Spinal cord (tissue), 10 donors: Measurements from ENCODE around the gene ZCCHC7. TPM values are rescaled to one million over a fixed set of nuclear protein-coding genes. Genes with fewer than 3 reads are reported as not detected.
"Not testable (repeated sequence)": the region's sequence is repeated elsewhere in the genome, so short reads cannot be mapped to it uniquely, and the experiment has no call there.

Experiments used
- DNase-seq, 6 donors: peaks; one replicate each; pipeline versions ENCODE4 v3.0.0 to v3.0.0-alpha.2; 2013 to 2015; ENCODE audit warnings: low spot score in 6 of 6, low read depth in 4 of 6
- H3K27ac ChIP-seq: one replicate; pipeline ENCODE4 v1.5.1; 2013; ENCODE audit warnings: low read depth, low read length, control low read depth
- H3K27me3 ChIP-seq: one replicate; pipeline ENCODE4 v1.6.1; 2013; ENCODE audit warnings: low read length; ENCODE audit not compliant: control insufficient read depth, insufficient read depth
- H3K36me3 ChIP-seq: one replicate; pipeline ENCODE4 v1.6.1; 2013; ENCODE audit warnings: low read length; ENCODE audit not compliant: control insufficient read depth, insufficient read depth
- H3K4me1 ChIP-seq: one replicate; pipeline ENCODE4 v1.6.1; 2013; ENCODE audit warnings: low read length; ENCODE audit not compliant: control insufficient read depth, insufficient read depth
- H3K4me3 ChIP-seq: one replicate; pipeline ENCODE4 v1.5.1; 2013; ENCODE audit warnings: low read depth, low read length, control low read depth
- H3K9me3 ChIP-seq: one replicate; pipeline ENCODE4 v1.6.1; 2013; ENCODE audit warnings: low read length; ENCODE audit not compliant: control insufficient read depth, insufficient read depth
- WGBS: methylation state at CpG from one replicate; pipeline ENCODE4 v1.1.5; 2013; ENCODE audit warnings: missing lambda C conversion rate; ENCODE audit not compliant: insufficient coverage; 5-methylcytosine and 5-hydroxymethylcytosine counted together
- polyA plus RNA-seq, 2 donors: library from polyadenylated mRNA; unstranded; fragments of 120-200 nt; gene quantifications; one replicate each; pipeline ENCODE4 v1.2.1, GENCODE V29; 2013; ENCODE audit not compliant: insufficient read length in 2 of 2
- total RNA-seq, 2 donors: library from RNA; depleted of rRNA in 1 of 2; stranded (reverse); fragments of 120-200 nt in 1 of 2; fragments of >200 nt in 1 of 2; gene quantifications; one replicate each; pipeline versions ENCODE4 v1.2.3 to v1.2.4, GENCODE V29; 2013 to 2014
- donor health status: healthy.

Gene ZCCHC7
- total and polyA plus RNA-seq, 4 donors, result 14.3 to 26.5 (median 20.1) TPM

DNA sequence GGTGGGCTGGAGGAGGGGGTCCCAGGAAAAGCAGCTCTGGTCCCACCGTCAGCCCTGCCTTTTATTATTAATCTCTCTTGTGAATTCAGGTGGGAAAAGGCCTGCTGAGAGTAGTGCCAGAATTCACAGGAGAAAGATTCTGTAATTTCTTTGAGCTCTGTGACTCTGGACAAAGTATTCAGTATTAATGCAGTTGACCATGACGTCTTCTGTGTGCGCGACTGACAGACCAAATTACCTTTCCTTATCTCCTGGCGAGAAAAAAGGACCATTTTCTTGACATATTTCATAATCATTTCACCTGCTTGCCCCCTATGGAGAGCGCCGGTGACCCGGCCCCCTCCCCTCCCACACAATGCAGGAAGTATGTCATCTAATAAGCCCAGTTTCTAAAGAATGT lies 275.3 kb downstream of the ZCCHC7 start:
- H3K9me3 ChIP-seq, result no peaks in the 10 kb centered on the region
- H3K27me3 ChIP-seq, result no peaks in the 10 kb centered on the region
- no peak overlapping the region for H3K27ac ChIP-seq
- WGBS, result 96% methylated on average over 4 of the region's 8 CpGs
- H3K4me1 ChIP-seq, result no peaks in the 10 kb centered on the region
- no peak overlapping the region for H3K4me3 ChIP-seq
- no peaks in the 10 kb centered on the region for H3K36me3 ChIP-seq
- no peak for DNase-seq

- no CpG with 5 or more reads among the region's 3 CpGs for WGBS
- not testable (repeated sequence) for H3K4me1 ChIP-seq, DNase-seq, H3K27ac ChIP-seq, H3K4me3 ChIP-seq, H3K9me3 ChIP-seq, H3K36me3 ChIP-seq, H3K27me3 ChIP-seq
These were observed 277.6 kb downstream of the ZCCHC7 start for GRCh38 chr9:37397948-37398347.

DNA sequence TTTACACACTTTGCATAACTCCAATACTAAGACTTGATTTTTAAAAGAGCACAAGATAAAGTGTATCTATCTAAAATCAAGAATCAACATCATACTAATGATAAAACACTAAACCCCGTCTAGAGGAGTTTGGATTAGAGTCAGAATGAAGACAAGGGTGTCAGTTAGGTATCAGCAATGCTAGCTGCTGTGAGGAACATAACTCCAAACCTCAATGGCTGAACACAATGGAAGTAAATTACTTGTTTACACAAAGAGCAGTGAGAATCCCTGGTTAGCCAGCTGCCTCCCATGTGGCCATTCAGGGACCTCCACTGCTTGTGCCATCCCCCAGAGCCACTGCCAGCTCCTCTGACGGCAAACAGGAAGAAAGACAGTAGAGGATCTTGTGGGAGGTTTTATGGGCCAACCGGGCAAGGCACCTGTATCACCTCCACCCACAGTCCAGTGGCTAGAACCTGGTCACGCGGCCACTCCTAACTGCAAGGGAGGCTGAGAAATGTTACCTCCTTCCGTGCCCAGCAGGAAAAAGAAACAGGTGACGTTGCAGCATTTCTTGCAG lies 278.2 kb downstream of the ZCCHC7 start:
- DNase-seq, result no peak
- no peak overlapping the region for H3K27ac ChIP-seq
- WGBS, result 75% methylated on average over 4 of the region's 7 CpGs
- no peaks in the 10 kb centered on the region for H3K36me3 ChIP-seq
- H3K4me1 ChIP-seq, result no peaks in the 10 kb centered on the region
- no peaks in the 10 kb centered on the region for H3K27me3 ChIP-seq
- H3K9me3 ChIP-seq, result no peaks in the 10 kb centered on the region
- no peak overlapping the region for H3K4me3 ChIP-seq

GRCh38 chr9:37399336-37399735 lies 279.0 kb downstream of the ZCCHC7 start:
- Histone ChIP-seq H3K27me3 (no peaks in the 10 kb centered on the region), H3K27ac (no peak overlapping the region), H3K9me3 (no peaks in the 10 kb centered on the region), H3K36me3 (no peaks in the 10 kb centered on the region), H3K4me1 (no peaks in the 10 kb centered on the region), H3K4me3 (no peak overlapping the region)
- no CpG with 5 or more reads among the region's 2 CpGs for WGBS
- no peak for DNase-seq

GRCh38 chr9:37404590-37404989 lies 284.2 kb downstream of the ZCCHC7 start:
- no peak overlapping the region for H3K27ac ChIP-seq

DNA sequence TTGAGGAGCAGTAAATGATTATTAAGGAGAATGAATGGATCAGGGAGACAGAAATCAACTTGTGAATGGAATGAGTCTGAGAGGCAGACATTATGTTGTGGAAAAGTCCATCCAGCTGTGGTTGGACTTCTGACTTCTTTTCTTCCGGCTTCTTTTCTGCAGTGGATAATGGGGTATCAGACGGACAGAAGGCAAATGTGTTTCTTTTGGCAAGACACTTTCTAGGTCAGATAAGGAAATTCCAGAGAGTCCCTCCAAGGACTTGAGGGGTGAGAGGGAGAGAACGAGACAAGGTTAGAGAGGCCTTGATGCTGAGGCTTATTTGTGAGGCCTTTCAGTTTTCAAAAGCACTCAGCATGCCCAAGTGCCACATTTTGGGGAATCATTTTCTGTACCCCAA lies 285.0 kb downstream of the ZCCHC7 start:
- no peaks in the 10 kb centered on the region for H3K9me3 ChIP-seq
- H3K27me3 ChIP-seq, result no peaks in the 10 kb centered on the region
- 71% methylated on average over 1 of the region's 3 CpGs for WGBS
- no peak overlapping the region for H3K4me3 ChIP-seq
- no peak for DNase-seq
- H3K4me1 ChIP-seq, result no peaks in the 10 kb centered on the region
- H3K27ac ChIP-seq, result no peak overlapping the region
- no peaks in the 10 kb centered on the region for H3K36me3 ChIP-seq

More at GRCh38 chr9:37404590-37404989, 284.2 kb downstream of the ZCCHC7 start:
- no peaks in the 10 kb centered on the region for H3K36me3 ChIP-seq
- no peak overlapping the region for H3K4me3 ChIP-seq
- no peaks in the 10 kb centered on the region for H3K9me3 ChIP-seq
- H3K27me3 ChIP-seq, result no peaks in the 10 kb centered on the region
- 94% methylated on average over 8 of the region's 9 CpGs for WGBS
- DNase-seq, result no peak
- no peaks in the 10 kb centered on the region for H3K4me1 ChIP-seq

DNA sequence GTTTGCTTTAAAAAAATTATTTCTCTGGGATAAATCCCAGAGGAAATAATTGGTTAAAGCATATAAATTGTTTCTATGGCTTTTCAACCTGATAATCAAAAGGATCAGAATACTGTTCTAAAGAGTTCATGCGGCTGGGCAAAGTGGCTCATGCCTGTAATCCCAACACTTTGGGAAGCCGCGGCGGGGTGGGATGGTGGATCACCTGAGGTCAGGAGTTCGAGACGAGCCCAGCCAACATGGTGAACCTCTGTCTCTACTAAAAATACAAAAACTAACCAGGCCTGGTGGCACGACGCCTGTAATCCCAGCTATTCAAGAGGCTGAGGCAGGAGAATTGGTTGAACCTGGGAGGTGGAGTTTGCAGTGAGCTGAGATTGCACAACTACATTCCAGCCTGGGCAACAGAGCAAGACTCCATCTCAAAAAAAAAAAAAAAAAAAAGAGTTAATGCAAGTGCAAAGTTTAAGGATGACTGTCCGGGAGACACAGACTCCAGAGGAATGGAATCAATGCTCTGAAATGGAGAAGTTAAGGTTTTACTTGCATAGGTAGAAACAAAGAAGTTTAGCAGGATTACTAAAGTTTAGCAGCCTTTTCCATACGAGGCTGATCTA lies 285.5 kb downstream of the ZCCHC7 start:
- H3K27me3 ChIP-seq, result no peaks in the 10 kb centered on the region
- H3K9me3 ChIP-seq, result no peaks in the 10 kb centered on the region
- H3K27ac ChIP-seq, result no peak overlapping the region
- WGBS, result 93% methylated on average over 6 of the region's 10 CpGs
- no peak overlapping the region for H3K4me3 ChIP-seq
- H3K36me3 ChIP-seq, result no peaks in the 10 kb centered on the region
- no peak for DNase-seq
- H3K4me1 ChIP-seq, result no peaks in the 10 kb centered on the region

DNA sequence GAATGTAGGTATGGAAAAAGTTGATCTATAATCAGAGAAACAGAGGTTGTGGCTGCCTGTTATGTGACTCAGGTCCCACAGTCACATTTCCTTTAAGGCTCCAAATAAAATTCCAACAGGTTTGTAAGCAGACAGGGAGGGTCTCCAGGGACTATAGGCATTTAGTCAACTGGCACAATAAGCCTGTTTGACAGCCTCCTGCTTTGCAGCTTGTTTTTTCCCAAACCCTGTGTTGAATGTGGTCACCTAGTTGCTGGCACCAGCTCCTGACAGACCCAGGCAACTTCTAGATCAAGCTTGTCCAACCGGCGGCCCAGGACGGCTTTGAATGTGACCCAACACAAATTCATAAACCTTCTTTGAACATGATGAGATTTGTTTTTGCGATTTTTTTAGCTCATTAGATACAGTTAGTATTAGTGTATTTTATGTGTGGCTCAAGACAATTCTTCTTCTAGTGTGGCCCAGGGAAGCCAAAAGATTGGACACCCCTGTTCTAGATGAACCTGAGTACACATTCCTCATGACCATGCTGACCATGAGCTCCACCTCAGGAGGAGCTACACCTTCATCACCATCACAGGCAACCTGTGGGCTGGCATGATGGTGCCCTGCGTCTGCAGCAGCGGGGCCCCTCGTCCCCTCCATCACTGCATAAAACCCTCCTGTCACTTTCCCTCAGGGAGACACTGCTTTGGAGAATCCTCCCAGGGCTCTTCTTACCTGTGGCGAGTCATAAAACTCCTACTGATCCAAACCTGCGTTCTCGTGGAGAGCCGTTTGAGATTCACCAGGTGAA lies 286.4 kb downstream of the ZCCHC7 start:
- H3K27ac ChIP-seq, result no peak overlapping the region
- H3K36me3 ChIP-seq, result no peaks in the 10 kb centered on the region
- no peaks in the 10 kb centered on the region for H3K9me3 ChIP-seq
- no peaks in the 10 kb centered on the region for H3K4me1 ChIP-seq
- 95% methylated on average over 7 of the region's 11 CpGs for WGBS
- no peak overlapping the region for H3K4me3 ChIP-seq
- no peaks in the 10 kb centered on the region for H3K27me3 ChIP-seq
- DNase-seq, result no peak

GRCh38 chr9:37407468-37407867 lies 287.1 kb downstream of the ZCCHC7 start:
- Histone ChIP-seq H3K4me1 (no peaks in the 10 kb centered on the region), H3K4me3 (no peak overlapping the region), H3K9me3 (no peaks in the 10 kb centered on the region), H3K27ac (no peak overlapping the region), H3K36me3 (no peaks in the 10 kb centered on the region), H3K27me3 (no peaks in the 10 kb centered on the region)
- DNase-seq, result no peak
- no CpG with 5 or more reads among the region's 2 CpGs for WGBS
